GM18505 (cell line): ENCODE measurements around the gene UBE2D3.
A peak's percentile ranks its signal among the peaks of the same experiment; 100 is the strongest.

Experiments used
- ATAC-seq: cut with Tn5 transposase; IDR thresholded peaks from one replicate; pipeline ENCODE4 v1.9.1; 2021; ENCODE audit not compliant: unreplicated experiment
- POLR2A ChIP-seq: IDR thresholded peaks from 4 replicates; pipeline ENCODE4 v1.6.1; 2011; ENCODE audit warnings: borderline replicate concordance; ENCODE audit not compliant: insufficient read depth, insufficient read length; ENCODE audit errors: extremely low read depth

The UBE2D3 gene

GRCh38 chr4:102849579-102850104 is 22.3 kb upstream of the UBE2D3 start:
- no peak for TF ChIP-seq POLR2A
- no peak for ATAC-seq

- TF ChIP-seq POLR2A: no peak
- no peak for ATAC-seq
Observed at GRCh38 chr4:102847687-102848086, 20.3 kb upstream of the UBE2D3 start.

- ATAC-seq: no peak
- no peak for TF ChIP-seq POLR2A
Observed at GRCh38 chr4:102843938-102844337, 16.6 kb upstream of the UBE2D3 start.

GRCh38 chr4:102843273-102843672 is 15.9 kb upstream of the UBE2D3 start:
- ATAC-seq: no peak
- no peak for TF ChIP-seq POLR2A

- no peak for ATAC-seq
- TF ChIP-seq POLR2A: no peak
Observed at GRCh38 chr4:102842367-102842766, 15.0 kb upstream of the UBE2D3 start.

GRCh38 chr4:102836596-102836995 is 9.2 kb upstream of the UBE2D3 start:
- TF ChIP-seq POLR2A: no peak
- ATAC-seq: no peak

- TF ChIP-seq POLR2A: no peak
- ATAC-seq: no peak
Observed at GRCh38 chr4:102832667-102833066, 5.3 kb upstream of the UBE2D3 start.

GRCh38 chr4:102832105-102832504 is 4.8 kb upstream of the UBE2D3 start:
- no peak for TF ChIP-seq POLR2A
- no peak for ATAC-seq

- TF ChIP-seq POLR2A: no peak
- no peak for ATAC-seq
Observed at GRCh38 chr4:102829803-102830202, 2.5 kb upstream of the UBE2D3 start.

GRCh38 chr4:102828497-102828808 is 1.1 kb upstream of the UBE2D3 start:
- TF ChIP-seq POLR2A: no peak
- no peak for ATAC-seq

- peak; percentile 84 for TF ChIP-seq POLR2A
- peak; percentile 77 for ATAC-seq
Observed at GRCh38 chr4:102827674-102828496, 534 bp upstream of the UBE2D3 start.

- no peak for TF ChIP-seq POLR2A
- no peak for ATAC-seq
Observed at GRCh38 chr4:102826105-102826889, 1.1 kb downstream of the UBE2D3 start.

- TF ChIP-seq POLR2A: peak; percentile 35
- ATAC-seq: no peak
Observed at GRCh38 chr4:102825261-102826091, 1.9 kb downstream of the UBE2D3 start.
